Measurements from ENCODE around the gene SMPD4. TPM values are rescaled to one million over a fixed set of nuclear protein-coding genes. Genes with fewer than 3 reads are reported as not detected.

The SMPD4 gene
- total and polyA plus RNA-seq, 2 of the 13 experiments (the other 11 are each of a cell fraction or from before 2014, with no cell fraction given): 63.2 to 70.5 TPM

- peak; percentile 50; the same call in 1 of the 2 replicates for TF ChIP-seq MYC (CRISPR knock-in tag; IDR thresholded peaks at IDR 0.05; ENCODE audit: borderline replicate concordance)
- TF ChIP-seq, protein P1, sequence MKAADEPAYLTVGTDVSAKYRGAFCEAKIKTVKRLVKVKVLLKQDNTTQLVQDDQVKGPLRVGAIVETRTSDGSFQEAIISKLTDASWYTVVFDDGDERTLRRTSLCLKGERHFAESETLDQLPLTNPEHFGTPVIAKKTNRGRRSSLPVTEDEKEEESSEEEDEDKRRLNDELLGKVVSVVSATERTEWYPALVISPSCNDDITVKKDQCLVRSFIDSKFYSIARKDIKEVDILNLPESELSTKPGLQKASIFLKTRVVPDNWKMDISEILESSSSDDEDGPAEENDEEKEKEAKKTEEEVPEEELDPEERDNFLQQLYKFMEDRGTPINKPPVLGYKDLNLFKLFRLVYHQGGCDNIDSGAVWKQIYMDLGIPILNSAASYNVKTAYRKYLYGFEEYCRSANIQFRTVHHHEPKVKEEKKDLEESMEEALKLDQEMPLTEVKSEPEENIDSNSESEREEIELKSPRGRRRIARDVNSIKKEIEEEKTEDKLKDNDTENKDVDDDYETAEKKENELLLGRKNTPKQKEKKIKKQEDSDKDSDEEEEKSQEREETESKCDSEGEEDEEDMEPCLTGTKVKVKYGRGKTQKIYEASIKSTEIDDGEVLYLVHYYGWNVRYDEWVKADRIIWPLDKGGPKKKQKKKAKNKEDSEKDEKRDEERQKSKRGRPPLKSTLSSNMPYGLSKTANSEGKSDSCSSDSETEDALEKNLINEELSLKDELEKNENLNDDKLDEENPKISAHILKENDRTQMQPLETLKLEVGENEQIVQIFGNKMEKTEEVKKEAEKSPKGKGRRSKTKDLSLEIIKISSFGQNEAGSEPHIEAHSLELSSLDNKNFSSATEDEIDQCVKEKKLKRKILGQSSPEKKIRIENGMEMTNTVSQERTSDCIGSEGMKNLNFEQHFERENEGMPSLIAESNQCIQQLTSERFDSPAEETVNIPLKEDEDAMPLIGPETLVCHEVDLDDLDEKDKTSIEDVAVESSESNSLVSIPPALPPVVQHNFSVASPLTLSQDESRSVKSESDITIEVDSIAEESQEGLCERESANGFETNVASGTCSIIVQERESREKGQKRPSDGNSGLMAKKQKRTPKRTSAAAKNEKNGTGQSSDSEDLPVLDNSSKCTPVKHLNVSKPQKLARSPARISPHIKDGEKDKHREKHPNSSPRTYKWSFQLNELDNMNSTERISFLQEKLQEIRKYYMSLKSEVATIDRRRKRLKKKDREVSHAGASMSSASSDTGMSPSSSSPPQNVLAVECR (CRISPR knock-in tag; IDR thresholded peaks at IDR 0.05; ENCODE audit: borderline replicate concordance): peak; percentile 31; the same call in 1 of the 2 replicates
- 0 out of 2 replicates have a peak, but pooled peaks have one; percentile 31 for TF ChIP-seq ZSCAN9 (CRISPR knock-in tag; IDR thresholded peaks at IDR 0.05; ENCODE audit: borderline replicate concordance)
- TF ChIP-seq, protein P2, sequence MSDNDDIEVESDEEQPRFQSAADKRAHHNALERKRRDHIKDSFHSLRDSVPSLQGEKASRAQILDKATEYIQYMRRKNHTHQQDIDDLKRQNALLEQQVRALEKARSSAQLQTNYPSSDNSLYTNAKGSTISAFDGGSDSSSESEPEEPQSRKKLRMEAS (IDR thresholded peaks at IDR 0.05): peak; percentile 60
- peak; percentile 85; the same call in 1 of the 2 replicates for TF ChIP-seq THRA (CRISPR knock-in tag; IDR thresholded peaks at IDR 0.05; ENCODE audit: borderline replicate concordance)
- TF ChIP-seq NFYC (CRISPR knock-in tag; IDR thresholded peaks at IDR 0.05): peak; percentile 80
- TF ChIP-seq RXRA (CRISPR knock-in tag; IDR thresholded peaks at IDR 0.05): peak; percentile 44; the same call in 1 of the 2 replicates
- peak in 1 of 2 experiments; percentile 24; a peak in 1 of 4 replicates for TF ChIP-seq HMGXB4 (CRISPR knock-in tag; IDR thresholded peaks at IDR 0.05; ENCODE audit: borderline replicate concordance in 1 of 2, low read depth in 1 of 2)
- TF ChIP-seq FOXA3 (CRISPR knock-in tag; IDR thresholded peaks at IDR 0.05): peak; percentile 13; the same call in 1 of the 2 replicates
- TF ChIP-seq, protein P3, sequence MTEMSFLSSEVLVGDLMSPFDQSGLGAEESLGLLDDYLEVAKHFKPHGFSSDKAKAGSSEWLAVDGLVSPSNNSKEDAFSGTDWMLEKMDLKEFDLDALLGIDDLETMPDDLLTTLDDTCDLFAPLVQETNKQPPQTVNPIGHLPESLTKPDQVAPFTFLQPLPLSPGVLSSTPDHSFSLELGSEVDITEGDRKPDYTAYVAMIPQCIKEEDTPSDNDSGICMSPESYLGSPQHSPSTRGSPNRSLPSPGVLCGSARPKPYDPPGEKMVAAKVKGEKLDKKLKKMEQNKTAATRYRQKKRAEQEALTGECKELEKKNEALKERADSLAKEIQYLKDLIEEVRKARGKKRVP (CRISPR knock-in tag; IDR thresholded peaks at IDR 0.05): 0 out of 4 replicates have a peak, but pooled peaks of 1 of the 2 experiments have one; percentile 12
- peak; percentile 96 for TF ChIP-seq GZF1 (CRISPR knock-in tag; IDR thresholded peaks at IDR 0.05)
- 0 out of 2 replicates have a peak, but pooled peaks have one; percentile 19 for TF ChIP-seq TFDP2 (CRISPR knock-in tag; IDR thresholded peaks at IDR 0.05)
- TF ChIP-seq MXI1 (IDR thresholded peaks at IDR 0.05; ENCODE audit: borderline replicate concordance, low read depth, low read length): peak; percentile 52; the same call in 1 of the 3 replicates
- 0 out of 2 replicates have a peak, but pooled peaks have one; percentile 32 for TF ChIP-seq IRF2 (CRISPR knock-in tag; IDR thresholded peaks at IDR 0.05)
These were observed 52.1 kb downstream of the SMPD4 start, which contains the start of gene POTEF (continued) for GRCh38 chr2:130129120-130129829.

Data from HepG2 (cell line).